Mesothelial cell of epicardium (in vitro differentiated cells): ENCODE results near the gene IQCK. TPM values are rescaled to one million over a fixed set of nuclear protein-coding genes. Genes with fewer than 3 reads are reported as not detected.
"Not testable (repeated sequence)": the region's sequence is repeated elsewhere in the genome, so short reads cannot be mapped to it uniquely, and the experiment has no call there.

Experiments
- DNase-seq, 2 experiments: peaks; one replicate each; pipeline ENCODE4 v3.0.0; 2021; ENCODE audit warnings: low spot score in 2 of 2; ENCODE audit not compliant: unreplicated experiment in 2 of 2
- H3K27ac Mint-ChIP-seq: 2 replicates; pipeline ENCODE4 v1.8.0; 2021; ENCODE audit warnings: mixed read lengths
- H3K27me3 Mint-ChIP-seq: 2 replicates; pipeline ENCODE4 v1.8.0; 2021; ENCODE audit warnings: low read depth, mixed read lengths
- H3K36me3 Mint-ChIP-seq: 2 replicates; pipeline ENCODE4 v1.8.0; 2021; ENCODE audit warnings: mixed read lengths
- H3K4me1 Mint-ChIP-seq: 2 replicates; pipeline ENCODE4 v1.8.0; 2021; ENCODE audit warnings: mixed read lengths
- H3K4me3 Mint-ChIP-seq: 2 replicates; pipeline ENCODE4 v1.8.0; 2021; ENCODE audit warnings: mild to moderate bottlenecking, moderate library complexity, mixed read lengths
- H3K9me3 Mint-ChIP-seq: 2 replicates; pipeline ENCODE4 v1.8.0; 2021; ENCODE audit warnings: mixed read lengths
- total RNA-seq: library from RNA; stranded (reverse); gene quantifications from 3 replicates; pipeline ENCODE4 v1.2.1, GENCODE V29; 2021
- TF ChIP-seq, protein P1 (sequence below): fragments of 200-600 bp; sonication (generic); IDR thresholded peaks from one replicate; pipeline ENCODE4 v1.5.0; 2021; ENCODE audit warnings: antibody characterized with exemption; ENCODE audit not compliant: unreplicated experiment

The IQCK gene
- total RNA-seq, 1 donor from 2014 or later = 16.0 TPM

DNA sequence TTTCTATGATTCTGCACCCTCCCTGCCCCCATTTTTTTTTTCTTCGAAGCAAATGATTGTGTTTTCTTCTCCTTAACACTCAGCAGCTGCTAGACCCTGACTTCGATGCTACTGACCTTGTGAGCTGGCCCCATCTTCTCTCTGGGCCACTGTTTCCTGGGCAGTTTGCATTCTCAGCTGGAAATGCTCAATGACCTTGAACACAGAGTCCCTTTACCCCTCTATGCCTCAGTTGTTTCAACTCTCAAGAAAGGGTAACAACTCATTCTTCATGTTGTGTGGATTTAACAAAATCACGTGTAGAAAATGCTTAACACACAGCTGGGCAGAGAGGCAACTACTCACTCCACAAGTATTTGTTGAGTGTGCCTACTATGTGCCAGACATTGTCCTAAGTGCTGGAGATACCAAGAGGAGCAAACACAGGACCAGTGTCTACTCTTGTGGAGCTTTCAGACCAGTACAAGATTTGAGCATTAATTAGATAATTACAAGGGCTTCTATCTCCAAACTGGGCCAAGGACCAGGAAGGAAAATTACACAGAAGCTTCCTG, 66.2 kb downstream of the IQCK start:
- no peaks in the 10 kb centered on the region for H3K27me3 Mint-ChIP-seq
- TF ChIP-seq, protein P1, sequence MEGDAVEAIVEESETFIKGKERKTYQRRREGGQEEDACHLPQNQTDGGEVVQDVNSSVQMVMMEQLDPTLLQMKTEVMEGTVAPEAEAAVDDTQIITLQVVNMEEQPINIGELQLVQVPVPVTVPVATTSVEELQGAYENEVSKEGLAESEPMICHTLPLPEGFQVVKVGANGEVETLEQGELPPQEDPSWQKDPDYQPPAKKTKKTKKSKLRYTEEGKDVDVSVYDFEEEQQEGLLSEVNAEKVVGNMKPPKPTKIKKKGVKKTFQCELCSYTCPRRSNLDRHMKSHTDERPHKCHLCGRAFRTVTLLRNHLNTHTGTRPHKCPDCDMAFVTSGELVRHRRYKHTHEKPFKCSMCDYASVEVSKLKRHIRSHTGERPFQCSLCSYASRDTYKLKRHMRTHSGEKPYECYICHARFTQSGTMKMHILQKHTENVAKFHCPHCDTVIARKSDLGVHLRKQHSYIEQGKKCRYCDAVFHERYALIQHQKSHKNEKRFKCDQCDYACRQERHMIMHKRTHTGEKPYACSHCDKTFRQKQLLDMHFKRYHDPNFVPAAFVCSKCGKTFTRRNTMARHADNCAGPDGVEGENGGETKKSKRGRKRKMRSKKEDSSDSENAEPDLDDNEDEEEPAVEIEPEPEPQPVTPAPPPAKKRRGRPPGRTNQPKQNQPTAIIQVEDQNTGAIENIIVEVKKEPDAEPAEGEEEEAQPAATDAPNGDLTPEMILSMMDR = no peak
- H3K4me3 Mint-ChIP-seq = no peak overlapping the region
- H3K36me3 Mint-ChIP-seq = no peaks in the 10 kb centered on the region
- no peaks in the 10 kb centered on the region for H3K9me3 Mint-ChIP-seq
- H3K27ac Mint-ChIP-seq = peak overlapping the region; percentile 88
- H3K4me1 Mint-ChIP-seq = peaks cover 18% of the 10 kb centered on the region
- DNase-seq = peak in 1 of 2 experiments; percentile 3

DNA sequence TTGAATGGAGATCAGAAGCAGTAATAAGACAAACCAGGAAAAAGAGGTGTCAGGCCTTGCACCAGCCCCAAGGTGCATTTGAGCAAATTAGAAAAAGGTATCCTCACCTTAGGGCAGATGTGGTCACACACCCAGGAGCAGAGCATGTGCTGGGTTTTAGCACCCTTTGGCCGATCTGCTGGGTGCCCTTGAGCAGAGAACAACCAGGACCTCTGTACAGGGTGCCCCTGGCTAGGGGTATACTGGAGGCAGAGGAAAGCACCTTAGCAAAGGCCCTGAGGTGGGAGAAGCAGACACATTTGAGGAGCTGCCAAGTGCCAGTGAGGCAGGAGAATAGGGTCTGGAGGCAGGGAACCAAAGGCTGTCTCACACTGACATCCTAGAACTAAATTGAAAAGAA, 67.0 kb downstream of the IQCK start:
- Mint-ChIP-seq H3K27ac (no peak overlapping the region), H3K9me3 (no peaks in the 10 kb centered on the region), H3K36me3 (no peaks in the 10 kb centered on the region), H3K27me3 (no peaks in the 10 kb centered on the region), H3K4me1 (peaks cover 18% of the 10 kb centered on the region), H3K4me3 (no peak overlapping the region)
- DNase-seq = peak in 1 of 2 experiments; percentile 14
- TF ChIP-seq, protein P1 = no peak

DNA sequence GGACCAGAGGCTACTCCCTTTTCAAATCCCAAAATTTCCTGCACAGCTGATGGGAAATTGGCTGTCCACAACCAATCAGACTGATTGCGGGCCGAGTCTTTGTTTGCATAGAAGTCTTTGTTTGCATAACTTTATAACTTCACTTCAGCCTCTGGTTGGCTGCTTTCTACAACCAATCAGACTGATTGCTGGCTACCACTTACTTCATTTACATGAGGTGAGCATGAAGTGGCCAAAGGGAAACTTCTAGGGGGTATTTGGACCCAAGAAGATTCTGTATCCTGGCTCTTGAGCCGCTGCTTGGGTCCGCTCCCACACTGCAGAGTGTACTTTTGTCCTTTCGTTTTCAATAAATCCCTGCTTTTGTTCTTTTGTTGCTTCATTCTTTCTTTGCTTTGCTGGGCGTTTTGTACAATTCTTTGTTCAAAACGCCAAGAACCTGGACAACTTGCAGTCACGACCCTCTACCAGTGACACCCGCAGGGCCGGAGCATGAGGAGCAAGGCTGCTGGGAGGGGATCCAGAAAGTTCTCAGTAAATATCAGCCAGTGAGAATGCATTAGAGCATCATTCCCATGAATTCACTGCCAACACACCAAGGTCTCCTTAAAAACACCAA, 67.5 kb downstream of the IQCK start:
- no peaks in the 10 kb centered on the region for H3K9me3 Mint-ChIP-seq
- no peak overlapping the region for H3K4me3 Mint-ChIP-seq
- H3K4me1 Mint-ChIP-seq = peaks cover 14% of the 10 kb centered on the region
- H3K27ac Mint-ChIP-seq = no peak overlapping the region
- H3K27me3 Mint-ChIP-seq = no peaks in the 10 kb centered on the region
- no peaks in the 10 kb centered on the region for H3K36me3 Mint-ChIP-seq
- TF ChIP-seq, protein P1 = no peak
- DNase-seq = no peak

DNA sequence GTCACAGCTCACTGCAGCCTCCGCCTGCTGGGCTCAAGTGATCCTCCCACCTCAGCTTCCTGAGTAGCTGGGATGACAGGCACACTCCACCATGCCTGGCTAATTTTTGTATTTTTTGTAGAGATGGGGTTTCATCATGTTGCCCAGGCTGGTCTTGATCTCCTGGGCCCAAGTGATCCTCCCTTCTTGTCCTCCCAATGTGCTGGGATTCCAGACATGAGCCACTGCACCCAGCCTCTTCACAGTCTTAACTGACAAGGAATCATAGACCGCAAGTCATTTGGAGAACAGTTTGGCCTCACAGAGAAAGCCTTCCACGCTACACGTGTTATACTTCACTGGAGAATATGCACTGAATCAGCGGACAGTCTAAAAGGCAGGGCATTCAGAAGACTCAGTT, 83.3 kb downstream of the IQCK start:
- H3K4me3 Mint-ChIP-seq = not testable (repeated sequence)

DNA sequence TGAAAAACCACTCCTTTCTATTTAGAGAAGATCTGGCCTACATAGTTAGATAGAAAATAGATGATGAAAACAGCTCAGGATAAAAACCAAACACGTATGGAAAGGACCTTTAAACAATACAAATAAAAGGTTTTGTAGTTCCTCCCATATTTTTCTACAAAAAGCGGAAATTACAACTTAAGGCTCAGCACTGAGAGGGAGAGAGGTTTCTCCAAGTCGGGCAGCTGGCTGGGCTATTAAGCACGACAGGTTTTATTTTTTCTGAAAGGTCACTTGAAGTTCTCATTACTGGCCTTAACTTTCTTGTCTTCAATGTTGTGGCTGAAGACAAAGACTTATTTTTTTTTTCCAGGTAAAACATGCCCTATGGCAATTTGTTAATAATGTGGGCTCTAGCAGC, 83.8 kb downstream of the IQCK start:
- not testable (repeated sequence) for H3K27ac Mint-ChIP-seq, H3K4me3 Mint-ChIP-seq, H3K27me3 Mint-ChIP-seq, DNase-seq
- H3K36me3 Mint-ChIP-seq = peaks cover 11% of the 10 kb centered on the region
- H3K4me1 Mint-ChIP-seq = peaks cover 13% of the 10 kb centered on the region
- H3K9me3 Mint-ChIP-seq = peaks cover 11% of the 10 kb centered on the region

More for the DNA sequence above, 83.3 kb downstream of the IQCK start:
- DNase-seq, H3K27ac Mint-ChIP-seq, H3K27me3 Mint-ChIP-seq: not testable (repeated sequence)
- peaks cover 11% of the 10 kb centered on the region for H3K36me3 Mint-ChIP-seq
- H3K9me3 Mint-ChIP-seq = peaks cover 11% of the 10 kb centered on the region
- peaks cover 13% of the 10 kb centered on the region for H3K4me1 Mint-ChIP-seq

DNA sequence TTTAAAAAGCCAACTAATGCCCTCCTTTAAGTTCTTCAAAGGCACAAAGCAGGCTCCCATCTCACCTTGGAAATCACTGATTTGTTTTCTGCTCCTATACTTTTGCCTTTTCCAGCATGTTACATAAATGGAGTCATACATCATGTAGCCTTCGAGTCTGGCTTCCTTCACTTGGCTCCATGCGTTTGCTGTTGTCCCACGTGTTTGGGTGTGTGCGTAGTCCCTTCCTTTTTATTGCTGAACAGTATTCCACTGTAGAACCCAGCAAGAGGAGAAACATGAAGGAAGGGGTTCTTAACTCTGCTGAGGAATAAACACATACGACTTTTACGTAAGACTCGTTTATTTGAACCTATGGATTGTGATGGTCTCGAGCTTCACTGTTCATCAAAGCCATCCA, 84.5 kb downstream of the IQCK start:
- H3K9me3 Mint-ChIP-seq = peaks cover 11% of the 10 kb centered on the region

More for the DNA sequence above, 84.5 kb downstream of the IQCK start:
- TF ChIP-seq, protein P1 = no peak
- H3K27me3 Mint-ChIP-seq = no peaks in the 10 kb centered on the region
- no peak overlapping the region for H3K4me3 Mint-ChIP-seq
- peak overlapping the region; percentile 87 for H3K27ac Mint-ChIP-seq
- H3K36me3 Mint-ChIP-seq = peaks cover 11% of the 10 kb centered on the region
- DNase-seq = no peak
- H3K4me1 Mint-ChIP-seq = peaks cover 13% of the 10 kb centered on the region
